ENCODE measurements around the gene SETX.

- no peak for TF ChIP-seq CTCF (IDR thresholded peaks at IDR 0.05; ENCODE audit: insufficient read depth, low read length, poor library complexity, severe bottlenecking)
- TF ChIP-seq EZH2phosphoT487 (conservative IDR thresholded peaks at IDR 0.05; ENCODE audit: low read length), result no peak
Measured at GRCh38 chr9:132239999-132240840, 114.6 kb downstream of the SETX start.

All from SU-DHL-6 (cell line).